ENCODE data around the gene TMEM205.
"Not testable (repeated sequence)": the region's sequence is repeated elsewhere in the genome, so short reads cannot be mapped to it uniquely, and the experiment has no call there.

TMEM205 gene

DNA sequence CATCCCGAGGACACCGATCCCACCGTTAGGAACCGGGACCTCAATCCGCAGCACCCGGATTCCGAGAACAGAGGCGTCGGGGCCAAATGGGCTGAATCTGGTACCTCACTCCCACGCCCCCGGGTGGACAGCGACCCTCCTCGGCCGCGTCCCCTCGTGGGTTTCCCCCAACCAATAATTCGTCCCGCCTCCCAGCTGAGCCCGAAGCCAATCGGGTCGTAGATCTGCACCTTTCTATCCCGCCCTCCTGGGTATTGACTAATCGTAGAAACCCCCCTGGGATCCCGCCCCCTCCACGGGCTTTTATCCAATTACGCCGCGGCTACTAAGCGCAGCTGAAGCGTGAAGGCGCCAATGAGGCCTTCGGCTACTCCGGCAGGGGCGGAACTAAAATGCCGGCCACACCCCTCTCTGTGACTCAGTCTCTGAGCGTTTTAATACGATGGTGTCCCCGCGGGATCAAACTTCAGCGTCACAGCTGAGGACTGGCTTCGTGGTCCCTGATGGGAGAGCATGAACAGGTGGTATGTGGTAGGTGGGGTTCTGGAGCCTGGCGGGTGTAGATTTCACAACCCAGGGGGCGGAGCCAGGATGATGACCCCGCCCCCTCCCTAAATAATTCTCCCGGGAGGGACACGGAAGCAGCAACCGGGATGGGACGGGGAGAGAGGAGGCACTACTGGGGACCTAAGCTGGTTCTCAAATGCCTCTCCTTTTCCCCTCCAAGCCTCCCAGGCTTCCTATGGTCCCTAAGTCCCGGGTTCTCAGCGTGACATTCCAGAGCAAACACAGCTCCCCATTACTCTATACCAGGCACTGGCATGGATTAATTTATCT, at the start of gene TMEM205, which contains the start of gene CCDC159:
TSS of gene TMEM205 (minus strand) at position 165 of the 837 bp plus-strand sequence. CDS start 649 bp downstream, outside the sequence.
TSS of gene CCDC159 (plus strand) at position 416 of the 837 bp plus-strand sequence. CDS start at position 504, 88 bp downstream.
- peak; percentile 100 for DNase-seq

DNA sequence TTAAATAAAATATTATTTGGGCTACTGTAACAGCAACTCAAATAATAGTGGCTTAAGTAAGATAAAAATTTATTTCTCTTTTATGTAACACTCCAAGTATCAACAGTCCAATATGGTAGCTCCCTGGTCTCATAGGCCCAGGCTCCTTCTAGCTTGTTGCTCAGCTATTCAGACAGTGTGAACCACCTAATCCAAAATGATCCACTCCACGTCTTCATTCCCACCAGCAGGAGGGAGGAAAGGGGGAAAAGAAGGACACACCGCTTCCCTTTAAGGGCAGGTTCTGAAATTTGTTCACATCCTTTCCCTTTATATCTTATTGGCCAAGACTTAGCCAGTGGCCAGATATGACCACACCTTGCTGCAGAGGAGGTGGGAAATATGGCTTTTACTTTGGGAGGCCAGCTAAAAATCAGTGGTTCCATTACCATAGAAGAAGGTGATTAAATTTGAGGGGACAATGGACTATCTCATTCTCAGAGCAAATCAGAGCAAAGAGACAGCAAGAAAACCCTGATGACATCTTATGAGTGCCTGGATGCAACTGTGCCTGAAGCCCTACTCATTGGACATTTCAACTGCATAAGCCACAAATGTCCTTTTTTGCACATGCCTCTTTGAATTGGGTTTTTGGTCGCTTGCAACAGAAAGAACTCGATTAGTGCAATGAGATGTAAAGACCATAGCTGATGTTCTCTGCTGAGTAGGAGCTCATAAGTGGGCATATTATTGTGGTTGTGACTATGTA, 45.0 kb upstream of the TMEM205 start:
- DNase-seq, result no peak

DNA sequence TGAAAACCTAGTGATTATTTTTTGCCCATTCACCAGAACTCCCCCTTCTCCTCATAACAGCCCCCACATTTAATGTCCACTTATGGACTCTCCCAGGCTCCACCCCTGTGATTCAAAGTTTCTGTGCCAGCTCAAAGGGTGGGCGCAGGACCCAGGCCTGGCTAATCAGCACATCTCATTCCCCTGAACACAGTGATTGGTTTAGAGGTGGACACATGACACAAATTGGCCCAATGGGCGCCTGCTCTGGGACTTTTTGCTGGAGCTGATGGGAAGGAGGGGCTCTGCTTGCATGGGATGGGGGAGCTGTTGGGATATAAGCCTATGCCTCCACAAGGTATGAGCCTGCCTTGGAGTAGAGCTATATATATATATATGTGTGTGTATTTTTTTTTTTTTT, 44.3 kb upstream of the TMEM205 start:
- no peak for DNase-seq

DNA sequence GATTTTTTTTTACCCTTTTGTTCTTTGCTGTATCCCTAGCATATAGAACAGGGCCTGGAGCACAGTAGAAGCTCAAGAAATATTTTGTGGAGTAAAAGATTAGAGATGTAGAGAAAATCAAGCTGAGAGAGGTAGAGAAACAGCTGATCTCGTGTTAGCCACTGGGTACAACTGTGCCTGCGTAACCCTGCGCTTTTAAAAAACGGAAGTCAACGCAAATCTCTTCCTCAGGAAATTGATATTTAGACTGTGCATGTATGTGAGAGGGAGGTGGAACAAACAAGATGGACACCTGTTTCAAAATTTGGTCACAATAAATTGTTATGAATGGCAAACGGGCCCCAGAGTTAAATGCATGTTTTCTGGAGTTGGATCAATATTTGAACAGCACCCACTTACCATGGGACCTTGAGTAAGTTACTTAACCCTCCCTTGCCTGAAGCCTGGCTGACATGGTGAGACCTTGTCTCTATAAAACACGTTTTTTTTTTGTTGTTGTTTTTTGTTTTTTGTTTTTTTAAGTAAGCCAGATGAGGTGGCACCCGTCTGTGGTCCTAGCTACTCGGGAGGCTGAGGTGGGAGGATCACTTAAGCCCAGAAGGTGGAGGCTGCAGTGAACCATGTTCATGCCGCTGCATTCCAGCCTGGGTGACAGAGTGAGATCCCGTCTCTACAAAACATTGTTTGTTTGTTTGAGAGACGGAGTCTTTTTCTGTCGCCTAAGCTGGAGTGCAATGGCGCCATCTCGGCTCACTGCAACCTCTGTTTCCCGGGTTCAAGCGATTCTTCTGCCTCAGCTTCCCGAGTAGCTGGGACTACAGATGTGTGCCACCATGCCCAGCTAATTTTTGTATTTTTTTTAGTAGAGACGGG, 41.3 kb upstream of the TMEM205 start:
- DNase-seq, result no peak

DNA sequence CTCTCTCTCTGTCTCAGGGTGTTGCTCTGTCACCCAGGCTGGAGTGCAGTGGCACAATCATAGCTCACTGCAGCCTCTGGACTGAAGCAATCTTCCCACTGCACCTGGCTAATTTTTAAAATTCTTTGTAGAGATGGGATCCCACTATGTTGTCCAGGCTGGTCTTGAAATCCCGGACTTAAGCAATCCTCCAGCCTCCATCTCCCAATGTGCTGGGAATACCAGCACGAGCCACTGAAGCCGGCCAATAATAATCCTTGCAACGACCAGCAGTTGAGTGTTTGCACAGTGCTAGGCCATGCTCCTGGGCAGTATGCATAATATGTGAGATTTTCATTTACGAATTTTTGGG, 38.7 kb upstream of the TMEM205 start:
- DNase-seq, result no peak

DNA sequence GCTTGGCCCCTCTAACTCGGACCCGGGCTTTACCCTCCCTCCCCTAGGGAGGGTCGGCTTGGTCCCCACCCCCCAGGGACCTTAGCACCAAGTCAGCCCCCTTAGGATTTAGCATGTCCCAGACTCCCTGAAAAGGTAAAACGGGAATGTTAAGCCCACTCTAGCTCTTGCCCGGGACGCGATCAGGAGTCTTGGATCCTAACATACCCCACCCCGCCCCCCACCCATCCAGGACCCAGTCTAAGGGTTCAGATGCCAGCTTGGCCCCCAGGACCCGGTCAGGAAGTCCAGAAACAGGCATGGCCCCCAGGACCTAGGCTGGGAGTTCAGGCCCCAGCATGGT, 37.6 kb upstream of the TMEM205 start:
- no peak for DNase-seq

DNA sequence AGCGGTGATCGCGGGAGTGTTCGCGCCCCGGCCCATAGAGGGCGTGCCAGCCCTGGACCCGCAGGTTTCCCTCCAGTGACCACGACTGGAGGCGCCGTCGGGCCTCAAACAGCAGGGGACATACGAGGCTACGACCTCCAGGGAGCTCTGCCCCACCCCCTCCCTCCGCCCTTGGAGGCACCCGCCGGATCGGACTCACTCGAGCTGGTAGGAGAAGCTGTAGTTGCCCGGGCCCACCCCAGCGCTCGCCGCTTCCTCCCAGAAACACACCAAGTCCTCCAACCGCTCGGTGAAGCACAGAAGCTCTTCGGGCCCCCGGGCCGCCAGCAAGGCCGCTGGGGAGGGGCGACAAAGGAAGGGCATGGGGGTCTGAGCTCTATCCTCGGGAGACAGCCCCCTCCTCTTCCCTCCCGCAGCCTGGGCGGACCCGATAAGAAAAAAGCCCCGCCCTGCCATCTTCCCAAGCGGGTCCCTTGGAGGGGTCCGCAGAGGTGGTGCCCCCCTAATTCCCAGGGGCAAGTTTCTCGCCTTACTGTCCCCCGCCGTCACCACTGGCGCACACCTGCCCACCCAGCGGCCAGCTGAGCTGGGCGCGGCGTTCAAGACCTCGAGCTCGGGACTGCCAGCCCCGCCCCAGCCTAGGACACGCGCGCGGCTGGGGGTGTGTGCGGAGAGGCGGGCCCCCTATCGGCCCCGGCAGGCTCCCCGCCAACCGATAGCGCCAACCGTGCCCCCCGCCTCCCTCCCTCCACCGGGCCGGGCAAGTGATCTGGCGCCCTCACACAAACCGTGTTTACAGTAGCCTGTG, 37.0 kb upstream of the TMEM205 start:
- no peak for DNase-seq

DNA sequence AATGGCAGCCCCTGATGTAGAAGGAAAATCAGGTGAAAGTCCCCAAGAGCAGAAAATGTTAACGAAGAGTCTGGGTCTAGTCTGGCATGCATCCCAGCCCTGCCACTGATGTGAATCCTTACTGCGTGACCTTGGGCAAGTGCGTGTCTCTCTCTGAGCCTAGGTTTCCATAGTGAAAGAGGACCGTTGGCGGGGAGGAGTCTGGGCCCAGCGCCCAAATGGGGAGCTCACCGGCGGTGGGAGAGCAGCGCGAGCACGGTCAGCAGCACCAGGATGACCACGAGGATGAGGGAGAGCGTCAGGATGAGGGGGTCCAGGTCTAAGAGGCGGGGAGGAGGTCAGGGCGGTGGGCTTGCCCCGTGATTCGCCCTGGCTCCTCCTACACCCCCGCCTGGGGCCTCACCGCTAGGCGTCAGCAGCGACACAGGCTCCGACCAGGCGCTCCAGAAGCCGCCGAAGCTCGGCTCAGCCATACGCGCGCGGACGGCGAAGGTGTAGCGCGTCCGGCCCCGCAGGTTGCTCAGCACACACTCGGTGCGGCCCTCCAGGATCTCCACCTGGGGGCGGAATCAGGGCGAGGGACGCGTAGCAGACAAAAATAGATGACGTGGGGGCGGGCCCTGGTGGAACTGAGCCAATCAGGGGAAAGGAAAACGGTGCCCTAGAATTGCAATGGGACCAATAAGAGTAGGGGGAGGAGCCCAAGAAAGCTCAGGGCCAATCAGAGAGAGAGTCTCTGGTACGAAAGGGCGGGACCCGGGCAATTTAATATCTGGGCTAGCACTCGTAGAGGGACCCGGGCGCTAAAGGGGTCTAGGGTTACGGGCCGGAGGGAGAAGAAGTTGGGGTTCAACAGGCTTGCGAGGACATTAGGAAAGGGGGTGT, 34.8 kb upstream of the TMEM205 start:
- DNase-seq, result peak; percentile 94

DNA sequence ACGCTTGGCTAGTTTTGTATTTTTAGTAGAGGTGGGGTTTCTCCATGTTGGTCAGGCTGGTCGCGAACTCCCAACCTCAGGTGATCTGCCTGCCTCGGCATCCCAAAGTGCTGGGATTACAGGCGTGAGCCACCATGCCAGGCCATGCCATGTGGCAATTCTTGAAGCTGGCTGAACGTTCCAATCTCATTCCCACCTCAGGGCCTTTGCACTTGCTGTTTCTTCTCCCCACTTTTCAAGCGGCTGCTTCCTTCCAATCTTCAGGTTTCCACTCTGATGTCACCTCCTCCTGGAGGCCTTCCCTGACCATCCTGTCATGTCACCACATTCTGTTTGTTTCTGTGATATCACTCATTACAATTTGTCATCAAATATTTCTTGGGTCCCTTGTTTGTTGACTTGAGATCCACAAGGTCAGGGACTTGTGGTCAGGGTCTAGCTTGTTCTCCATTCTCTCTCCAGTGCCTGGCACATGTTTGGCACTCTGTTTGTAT, 33.8 kb upstream of the TMEM205 start:
- no peak for DNase-seq

DNA sequence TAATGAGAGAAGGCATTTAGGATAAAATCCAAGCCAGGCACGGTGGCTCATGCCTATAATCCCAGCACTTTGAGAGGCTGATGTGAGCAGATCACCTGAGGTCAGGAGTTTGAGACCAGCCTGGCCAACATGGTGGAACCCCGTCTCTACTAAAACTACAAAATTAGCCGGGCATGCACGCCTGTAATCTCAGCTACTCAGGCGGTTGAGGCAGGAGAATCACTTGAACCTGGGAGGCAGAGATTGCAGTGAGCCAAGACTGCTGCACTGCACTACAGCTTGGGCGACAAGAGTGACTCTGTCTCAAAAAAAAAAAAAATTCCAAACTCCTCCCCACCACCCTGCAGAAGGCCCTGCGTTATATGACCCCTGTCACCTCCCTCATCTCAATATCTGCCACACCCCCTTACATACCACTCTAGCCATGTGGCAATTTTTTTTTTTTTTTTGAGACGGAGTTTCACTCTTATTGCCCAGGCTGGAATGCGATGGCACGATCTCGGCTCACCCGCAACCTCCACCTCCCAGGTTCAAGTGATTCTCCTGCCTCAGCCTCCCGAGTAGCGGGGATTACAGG, 33.3 kb upstream of the TMEM205 start:
- not testable (repeated sequence) for DNase-seq

DNA sequence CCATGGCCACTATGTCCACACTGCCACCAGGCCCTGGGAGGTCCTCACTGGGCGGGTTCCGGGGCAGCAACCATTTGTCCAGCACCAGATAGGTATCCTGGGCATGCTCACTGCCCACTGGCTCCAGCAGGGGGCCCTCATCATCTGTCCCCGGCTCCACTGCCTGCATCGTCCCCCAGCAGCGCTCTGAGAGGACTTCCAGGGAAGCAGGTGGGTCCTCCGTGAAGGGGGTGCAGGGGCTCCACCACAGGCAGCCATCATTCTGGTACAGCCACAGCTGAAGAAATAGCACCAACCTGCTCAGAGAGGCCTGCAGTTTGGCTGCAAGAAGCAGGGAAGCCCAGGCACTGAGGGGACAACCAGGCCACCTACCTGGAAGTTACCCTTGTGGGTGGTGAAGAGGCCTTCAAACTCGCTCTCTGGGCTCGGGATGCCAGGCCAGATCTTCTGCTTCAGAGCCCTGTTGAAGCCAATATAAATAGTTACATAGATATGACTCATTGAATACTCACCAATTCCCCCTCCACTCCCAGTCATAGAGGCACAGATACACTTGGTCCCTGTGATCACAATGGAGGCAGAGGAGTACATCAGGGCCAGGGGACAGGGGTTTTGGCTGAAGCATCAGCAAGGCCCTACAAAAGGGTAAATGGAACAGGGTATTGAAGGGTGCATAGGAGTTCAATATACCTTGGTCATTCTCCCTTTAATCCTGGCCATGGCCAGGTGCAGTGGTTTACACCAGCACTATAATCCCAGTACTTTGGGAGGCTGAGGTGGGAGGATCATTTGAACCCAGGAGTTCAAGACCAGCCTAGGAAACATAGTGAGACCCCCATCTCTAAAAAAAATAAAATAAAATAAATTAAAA, 32.5 kb upstream of the TMEM205 start:
- peak; percentile 26 for DNase-seq

DNA sequence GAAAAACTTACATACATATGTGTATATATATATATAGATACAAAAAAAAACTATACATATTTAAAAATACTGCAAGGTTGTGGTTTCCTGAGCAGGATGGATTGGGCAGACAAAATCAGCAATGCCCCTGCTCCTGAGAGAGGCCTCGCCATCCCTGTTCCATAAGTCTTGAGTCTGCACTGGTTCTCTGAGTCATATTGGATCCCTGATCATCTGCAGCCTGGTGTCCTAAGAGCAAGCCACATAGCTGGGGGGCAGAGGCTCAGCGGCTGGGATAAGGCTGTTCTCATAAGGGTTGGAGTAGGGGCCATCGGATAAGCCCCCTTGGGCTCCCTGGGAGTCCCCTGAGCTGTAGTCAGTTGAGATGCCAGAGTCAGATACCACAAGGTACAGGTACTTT, 31.7 kb upstream of the TMEM205 start:
- DNase-seq, result no peak

DNA sequence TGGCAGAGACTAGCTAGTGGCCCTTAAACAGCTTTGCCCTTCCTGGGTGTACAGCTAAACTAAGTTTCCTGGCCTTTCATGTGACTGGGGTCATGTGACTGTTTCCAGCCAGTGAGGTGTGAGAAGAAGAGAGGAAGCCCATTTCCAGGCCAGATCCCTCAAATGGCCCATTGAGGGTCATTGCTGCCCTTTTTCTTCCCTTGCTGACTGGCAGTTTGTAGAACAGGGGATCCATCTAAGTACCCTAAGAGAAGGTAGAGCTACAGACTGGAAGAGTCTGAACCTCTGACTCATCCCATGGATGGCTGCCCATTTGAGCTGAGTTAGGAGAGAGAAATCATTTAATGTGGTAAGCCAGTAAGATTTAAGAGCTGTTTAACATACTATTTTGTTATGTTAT, 31.2 kb upstream of the TMEM205 start:
- DNase-seq, result peak; percentile 39

DNA sequence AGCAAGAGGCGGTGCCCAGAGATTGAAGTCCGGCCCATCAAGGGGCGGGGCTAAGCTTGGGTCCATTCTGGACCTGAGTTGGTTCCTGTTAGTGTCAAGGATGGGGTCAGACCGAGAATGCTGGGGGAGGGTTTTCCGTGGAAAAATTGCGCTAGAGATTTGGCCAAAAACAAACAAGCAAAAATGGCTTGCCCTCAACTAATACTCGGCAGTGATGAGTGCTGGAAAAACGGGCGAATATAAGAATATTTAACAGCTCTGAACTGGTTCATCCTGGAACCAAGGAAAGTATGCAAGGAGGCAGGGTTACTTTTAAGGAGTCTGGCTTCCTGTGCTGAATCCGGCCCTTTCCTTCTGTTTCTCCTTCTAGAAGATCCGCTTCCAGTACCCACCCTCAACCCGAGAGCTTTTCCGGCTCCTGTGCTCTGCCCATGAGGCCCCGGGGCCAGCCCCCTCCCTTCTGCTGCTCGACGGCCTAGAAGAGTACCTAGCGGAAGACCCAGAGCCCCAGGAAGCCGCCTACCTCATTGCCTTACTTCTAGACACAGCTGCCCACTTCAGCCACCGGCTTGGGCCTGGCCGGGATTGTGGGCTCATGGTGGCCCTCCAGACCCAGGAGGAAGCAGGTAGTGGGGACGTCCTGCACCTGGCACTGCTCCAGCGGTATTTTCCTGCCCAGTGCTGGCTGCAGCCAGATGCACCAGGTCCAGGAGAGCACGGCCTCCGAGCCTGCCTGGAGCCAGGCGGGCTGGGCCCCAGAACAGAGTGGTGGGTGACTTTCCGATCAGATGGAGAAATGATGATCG, 29.3 kb upstream of the TMEM205 start:
- DNase-seq, result no peak

DNA sequence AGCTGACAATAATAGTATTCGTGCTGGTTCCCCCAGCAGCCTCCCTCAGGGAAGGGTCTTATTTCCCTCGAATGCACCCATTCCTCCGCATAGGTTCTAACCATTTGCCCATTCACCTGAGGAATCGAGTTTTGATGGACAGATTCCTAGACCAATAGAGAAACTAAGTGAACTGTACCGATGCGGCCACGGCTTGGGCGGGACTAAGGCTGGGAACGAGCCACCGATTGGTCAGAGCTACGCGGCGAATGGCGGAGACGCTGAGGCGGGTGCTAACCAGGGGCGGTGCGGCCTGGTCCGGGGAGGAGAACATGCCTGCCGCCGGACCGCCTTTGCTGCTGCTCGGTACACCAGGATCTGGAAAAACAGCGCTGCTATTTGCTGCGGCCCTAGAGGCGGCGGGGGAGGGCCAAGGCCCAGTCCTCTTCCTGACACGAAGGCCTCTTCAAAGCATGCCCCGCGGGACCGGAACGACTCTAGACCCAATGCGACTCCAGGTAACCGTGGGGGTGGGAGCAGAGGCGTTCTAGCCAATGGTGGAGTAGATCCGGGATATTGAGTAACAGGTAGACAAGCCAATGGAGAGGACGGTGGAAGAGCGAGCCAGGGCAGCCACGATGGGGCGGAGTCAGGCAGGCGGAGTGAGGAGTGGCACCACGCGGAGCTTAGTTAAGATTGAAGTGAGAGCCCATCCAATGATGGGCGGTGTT, 28.5 kb upstream of the TMEM205 start, which contains the start of gene SWSAP1:
TSS of gene SWSAP1 (plus strand) at position 234 of the 710 bp plus-strand sequence. CDS start at position 249, 15 bp downstream.
- DNase-seq, result peak; percentile 100

DNA sequence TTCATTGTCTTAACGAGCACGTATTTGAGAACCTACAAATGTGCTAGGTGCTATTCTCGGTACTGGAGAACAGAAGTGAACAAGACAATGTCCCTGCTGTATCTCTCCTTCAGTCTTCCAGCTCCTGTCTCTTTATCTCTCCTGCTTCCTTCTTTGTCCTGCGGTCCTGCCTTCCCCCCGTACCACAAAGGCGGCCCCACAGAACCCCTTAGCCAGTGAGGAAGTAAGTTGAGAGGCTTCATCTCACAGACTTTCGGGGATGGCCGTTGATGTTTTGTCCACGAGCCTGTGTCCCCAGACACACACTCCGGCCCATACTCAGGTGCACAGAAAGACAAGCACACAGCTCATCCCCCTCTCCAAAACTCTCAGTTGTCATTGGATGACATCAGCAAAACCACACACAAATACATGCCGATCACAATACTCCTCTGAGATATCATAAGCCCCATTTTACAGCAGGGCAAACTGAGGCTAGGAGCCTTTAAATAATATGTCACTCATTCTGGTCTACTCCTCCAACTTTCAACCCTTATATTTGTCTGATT, 27.9 kb upstream of the TMEM205 start:
- DNase-seq, result no peak

DNA sequence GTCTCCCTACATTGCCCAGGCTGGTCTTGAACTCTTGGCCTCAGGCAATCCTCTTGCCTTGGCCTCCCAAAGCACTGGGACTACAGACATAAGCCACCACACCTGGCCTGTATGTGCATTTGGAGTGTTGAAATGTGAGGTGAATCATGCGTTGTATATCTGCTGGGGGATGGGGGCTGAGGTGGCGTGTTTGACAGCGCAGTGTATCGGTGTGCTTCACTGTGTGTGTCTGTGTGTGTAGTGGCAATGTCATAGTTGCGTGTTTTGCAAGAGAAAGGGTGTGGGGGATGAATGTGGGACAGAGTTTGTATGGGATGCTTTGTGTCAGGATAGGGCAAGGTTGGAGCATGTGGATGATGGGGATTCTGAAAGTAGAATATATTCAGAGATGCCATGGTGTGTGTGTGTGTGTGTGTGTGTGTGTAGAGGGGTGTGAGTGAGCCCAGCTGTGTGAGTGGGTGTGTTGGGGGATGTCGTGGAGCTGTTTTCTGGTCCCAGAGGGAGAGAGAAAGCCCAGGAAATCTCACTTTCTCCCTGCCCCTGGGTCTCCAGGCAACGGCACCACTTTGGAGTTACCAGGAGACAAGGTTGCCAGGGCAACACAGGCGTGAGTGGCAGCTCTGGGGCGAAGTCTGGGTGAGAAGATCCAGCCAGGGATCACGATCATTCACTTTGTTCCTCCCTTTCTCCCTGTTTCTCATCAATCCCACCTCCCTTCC, 27.3 kb upstream of the TMEM205 start:
- DNase-seq, result peak; percentile 52
